HFFc6 (cell line): ENCODE results near the gene SON. TPM values are rescaled to one million over a fixed set of nuclear protein-coding genes. Genes with fewer than 3 reads are reported as not detected.
"Not testable (repeated sequence)": the region's sequence is repeated elsewhere in the genome, so short reads cannot be mapped to it uniquely, and the experiment has no call there.

Experiments used
- DNase-seq: peaks from one replicate; pipeline ENCODE4 v3.0.0-alpha.2; 2018
- H3K27ac Mint-ChIP-seq: 2 replicates; pipeline ENCODE4 v1.8.0; 2020; ENCODE audit warnings: mild to moderate bottlenecking, mixed read lengths
- H3K27me3 Mint-ChIP-seq: 2 replicates; pipeline ENCODE4 v1.8.0; 2021; ENCODE audit warnings: mild to moderate bottlenecking, moderate library complexity, mixed read lengths; ENCODE audit not compliant: insufficient read depth
- H3K36me3 Mint-ChIP-seq: 2 replicates; pipeline ENCODE4 v1.8.0; 2021; ENCODE audit warnings: low read depth, mixed read lengths
- H3K4me1 Mint-ChIP-seq: 2 replicates; pipeline ENCODE4 v1.8.0; 2020; ENCODE audit warnings: low read depth, mixed read lengths
- H3K4me3 Mint-ChIP-seq: 2 replicates; pipeline ENCODE4 v1.8.0; 2020; ENCODE audit warnings: mild to moderate bottlenecking, moderate library complexity, mixed read lengths
- H3K9me3 Mint-ChIP-seq: 2 replicates; pipeline ENCODE4 v1.8.0; 2020; ENCODE audit warnings: mild to moderate bottlenecking, mixed read lengths
- CTCF ChIP-seq: fragments of 200-600 bp; sonication (generic); IDR thresholded peaks from 2 replicates; pipeline ENCODE4 v1.5.0; 2021; ENCODE audit warnings: antibody characterized with exemption, mild to moderate bottlenecking
- total RNA-seq, 6 experiments: library from RNA; stranded (reverse); fragmentation: NEBNext Ultra II Directional; extraction: Animal tissue kit (Norgen Biotek cat#: 25700); gene quantifications; 2 replicates in 1 of 6; 3 replicates in 5 of 6; pipeline ENCODE4 v1.2.3, GENCODE V29; 2021

SON gene
- total RNA-seq, 6 experiments from 2014 or later, result 193 to 233 (median 219) TPM

DNA sequence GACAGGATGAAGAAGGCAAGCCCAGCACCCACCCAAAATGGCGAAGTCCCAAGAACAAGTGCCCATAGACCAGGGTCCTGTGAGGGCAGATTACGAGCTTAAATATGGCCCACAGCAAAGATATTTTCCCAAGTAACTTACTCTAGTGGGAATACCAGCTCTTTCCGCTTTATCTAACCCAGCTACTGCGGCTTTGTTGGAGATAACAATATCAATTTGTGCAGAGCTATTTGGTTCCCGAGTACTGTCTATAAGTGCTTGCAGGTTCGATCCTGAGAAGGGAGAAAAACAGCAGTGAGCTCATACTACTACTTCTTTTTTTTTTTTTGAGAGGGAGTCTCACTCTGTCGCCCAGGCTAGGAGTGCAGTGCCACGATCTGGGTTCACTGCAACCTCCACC is 37.0 kb upstream of the SON start:
- peaks cover 45% of the 10 kb centered on the region for H3K36me3 Mint-ChIP-seq
- H3K27me3 Mint-ChIP-seq, result no peaks in the 10 kb centered on the region; the same call in 1 of the 2 replicates
- H3K4me3 Mint-ChIP-seq, result no peak overlapping the region
- no peak for DNase-seq
- no peaks in the 10 kb centered on the region for H3K9me3 Mint-ChIP-seq
- no peak for TF ChIP-seq CTCF
- H3K4me1 Mint-ChIP-seq, result peaks cover 13% of the 10 kb centered on the region; the same call in 1 of the 2 replicates
- H3K27ac Mint-ChIP-seq, result no peak overlapping the region

DNA sequence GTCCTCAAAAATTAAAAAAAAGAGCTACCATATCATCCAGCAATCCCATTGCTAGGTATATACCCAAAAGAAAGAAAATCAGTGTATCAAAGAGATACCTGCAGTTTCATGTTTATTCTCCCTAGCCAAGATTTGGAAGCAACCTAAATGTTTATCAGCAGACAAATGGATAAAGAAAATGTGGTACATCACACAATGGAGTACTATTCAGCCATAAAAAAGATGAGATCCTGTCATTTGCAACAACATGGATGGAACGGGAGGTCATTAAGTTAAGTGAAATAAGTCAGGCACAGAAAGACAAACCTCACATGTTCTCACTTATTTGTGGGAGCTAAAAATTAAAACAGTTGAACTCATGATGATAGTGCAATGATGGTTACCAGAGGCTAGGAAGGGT is 35.8 kb upstream of the SON start:
- H3K4me3 Mint-ChIP-seq, H3K27ac Mint-ChIP-seq, H3K9me3 Mint-ChIP-seq, DNase-seq, H3K27me3 Mint-ChIP-seq: not testable (repeated sequence)
- Mint-ChIP-seq H3K36me3 (peaks cover 52% of the 10 kb centered on the region), H3K4me1 (peaks cover 13% of the 10 kb centered on the region; the same call in 1 of the 2 replicates)

GRCh38 chr21:33510826-33511225 is 32.0 kb upstream of the SON start:
- Mint-ChIP-seq H3K4me3 (no peak overlapping the region), H3K4me1 (no peaks in the 10 kb centered on the region), H3K9me3 (no peaks in the 10 kb centered on the region), H3K36me3 (peaks cover 47% of the 10 kb centered on the region), H3K27ac (no peak overlapping the region), H3K27me3 (no peaks in the 10 kb centered on the region; the same call in 1 of the 2 replicates)
- TF ChIP-seq CTCF, result no peak
- no peak for DNase-seq

- TF ChIP-seq CTCF, result no peak
- H3K27ac Mint-ChIP-seq, result no peak overlapping the region
- H3K27me3 Mint-ChIP-seq, result no peaks in the 10 kb centered on the region; the same call in 1 of the 2 replicates
Observed at GRCh38 chr21:33511639-33512038, 31.2 kb upstream of the SON start.

DNA sequence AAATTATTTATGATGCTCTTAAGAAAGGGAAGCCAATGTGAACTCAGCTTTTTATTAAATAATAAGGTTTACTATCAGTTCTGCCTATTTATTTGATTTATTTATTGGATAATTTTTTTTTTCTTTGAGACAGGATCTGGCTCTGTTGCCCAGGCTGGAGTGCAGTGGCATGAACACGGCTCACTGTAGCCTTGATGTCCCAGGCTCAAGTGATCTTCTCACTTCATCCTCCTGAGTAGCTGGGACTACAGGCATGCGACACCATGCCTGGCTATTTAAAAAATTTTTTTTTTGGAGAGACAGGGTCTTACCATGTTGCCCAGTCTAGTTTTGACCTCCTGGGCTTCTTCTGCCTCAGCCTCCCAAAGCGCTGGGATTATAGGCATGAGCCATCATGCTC is 30.4 kb upstream of the SON start:
- Mint-ChIP-seq H3K4me3 (no peak overlapping the region), H3K27me3 (no peaks in the 10 kb centered on the region; the same call in 1 of the 2 replicates), H3K36me3 (peaks cover 50% of the 10 kb centered on the region), H3K4me1 (no peaks in the 10 kb centered on the region), H3K9me3 (no peaks in the 10 kb centered on the region), H3K27ac (no peak overlapping the region)
- TF ChIP-seq CTCF, result no peak
- no peak for DNase-seq

More at GRCh38 chr21:33511639-33512038, 31.2 kb upstream of the SON start:
- Mint-ChIP-seq H3K9me3 (no peaks in the 10 kb centered on the region), H3K4me1 (no peaks in the 10 kb centered on the region), H3K4me3 (no peak overlapping the region), H3K36me3 (peaks cover 49% of the 10 kb centered on the region)
- no peak for DNase-seq

DNA sequence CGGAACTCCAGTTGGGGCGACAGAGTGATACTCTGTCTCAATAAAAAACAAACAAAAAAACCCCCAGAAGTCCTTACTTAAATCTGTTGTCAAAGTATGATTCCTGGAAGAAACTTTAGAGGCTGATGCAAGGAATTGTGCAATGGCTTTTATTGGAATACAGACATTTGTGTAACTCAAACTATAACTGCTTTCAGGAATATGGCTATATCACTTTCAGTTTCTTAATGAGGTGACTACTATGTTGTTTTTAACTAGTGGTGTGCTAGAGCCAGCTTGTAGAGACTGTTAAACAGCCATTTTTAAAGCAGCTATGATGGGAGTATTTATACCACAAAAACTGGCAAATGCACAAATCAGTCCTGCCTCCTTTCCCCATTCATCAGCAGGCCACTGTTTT is 28.6 kb upstream of the SON start:
- TF ChIP-seq CTCF, result no peak
- Mint-ChIP-seq H3K4me3 (no peak overlapping the region), H3K27me3 (no peaks in the 10 kb centered on the region; the same call in 1 of the 2 replicates), H3K4me1 (no peaks in the 10 kb centered on the region), H3K27ac (no peak overlapping the region), H3K9me3 (no peaks in the 10 kb centered on the region), H3K36me3 (peaks cover 55% of the 10 kb centered on the region)
- no peak for DNase-seq
